HepG2 (cell line): ENCODE results near the gene DLG2.

Source experiments
- CTCF ChIP-seq: sonication (generic); formaldehyde crosslinking; IDR thresholded peaks from 2 replicates; pipeline ENCODE4 v1.5.0; 2020; ENCODE audit warnings: mild to moderate bottlenecking, missing genetic modification reagents, moderate library complexity
- HNRNPUL1 ChIP-seq: fragments of 200-400 bp; formaldehyde crosslinking; IDR thresholded peaks from 2 replicates; pipeline ENCODE4 v1.6.1; 2017; ENCODE audit warnings: low read depth, mild to moderate bottlenecking, low read length, moderate library complexity
- ZFP1 ChIP-seq: IDR thresholded peaks from 2 replicates; pipeline ENCODE4 v1.6.1; 2016

GRCh38 chr11:83408946-83409345 lies 2218.2 kb downstream of the DLG2 start:
- TF ChIP-seq ZFP1 (CRISPR knock-in tag) (no peak), CTCF (CRISPR knock-in tag) (no peak), HNRNPUL1 (no peak)
